ENCODE data around the gene TPP2.

Gene TPP2

GRCh38 chr13:102609696-102610095 lies 12.9 kb downstream of the TPP2 start:
- Histone ChIP-seq H3K27me3 (replicated peaks) (no peaks in the 10 kb centered on the region), H3K27ac (no peak overlapping the region), H3K36me3 (replicated peaks) (peaks cover 24% of the 10 kb centered on the region), H3K4me3 (ENCODE audit: low read depth, low read length) (no peak overlapping the region)
- in situ Hi-C loops (cut with HindIII; ENCODE audit: low pct_ligation_motif_present, low sequenced_read_pairs), result no loop called here
- DNase-seq, result no peak
- TF ChIP-seq CTCF (IDR thresholded peaks at IDR 0.05; ENCODE audit: low read depth, low read length, missing control alignments), result no peak

GRCh38 chr13:102610296-102610895 lies 13.6 kb downstream of the TPP2 start:
- Histone ChIP-seq H3K36me3 (replicated peaks) (peaks cover 24% of the 10 kb centered on the region), H3K27me3 (replicated peaks) (no peaks in the 10 kb centered on the region), H3K4me3 (ENCODE audit: low read depth, low read length) (no peak overlapping the region), H3K27ac (no peak overlapping the region)
- in situ Hi-C loops (cut with HindIII; ENCODE audit: low pct_ligation_motif_present, low sequenced_read_pairs), result no loop called here
- DNase-seq, result no peak
- TF ChIP-seq CTCF (IDR thresholded peaks at IDR 0.05; ENCODE audit: low read depth, low read length, missing control alignments), result no peak

- TF ChIP-seq CTCF (IDR thresholded peaks at IDR 0.05; ENCODE audit: low read depth, low read length, missing control alignments), result no peak
- in situ Hi-C loops (cut with HindIII; ENCODE audit: low pct_ligation_motif_present, low sequenced_read_pairs), result no loop called here
- H3K27me3 ChIP-seq (replicated peaks), result no peaks in the 10 kb centered on the region
- H3K27ac ChIP-seq, result no peak overlapping the region
- DNase-seq, result no peak
- H3K4me3 ChIP-seq (ENCODE audit: low read depth, low read length), result no peak overlapping the region
- peaks cover 27% of the 10 kb centered on the region for H3K36me3 ChIP-seq (replicated peaks)
Measured at GRCh38 chr13:102617697-102618350, 21.0 kb downstream of the TPP2 start.

- no peak for TF ChIP-seq CTCF (IDR thresholded peaks at IDR 0.05; ENCODE audit: low read depth, low read length, missing control alignments)
- Histone ChIP-seq H3K4me3 (ENCODE audit: low read depth, low read length) (no peak overlapping the region), H3K27ac (no peak overlapping the region), H3K27me3 (replicated peaks) (no peaks in the 10 kb centered on the region), H3K36me3 (replicated peaks) (peaks cover 29% of the 10 kb centered on the region)
- DNase-seq, result no peak
- in situ Hi-C loops (cut with HindIII; ENCODE audit: low pct_ligation_motif_present, low sequenced_read_pairs), result no loop called here
Measured at GRCh38 chr13:102620516-102620915, 23.7 kb downstream of the TPP2 start.

- no peak overlapping the region for H3K27ac ChIP-seq
- no peak for TF ChIP-seq CTCF (IDR thresholded peaks at IDR 0.05; ENCODE audit: low read depth, low read length, missing control alignments)
- no peak overlapping the region for H3K4me3 ChIP-seq (ENCODE audit: low read depth, low read length)
- peaks cover 28% of the 10 kb centered on the region for H3K36me3 ChIP-seq (replicated peaks)
- H3K27me3 ChIP-seq (replicated peaks), result no peaks in the 10 kb centered on the region
- in situ Hi-C loops (cut with HindIII; ENCODE audit: low pct_ligation_motif_present, low sequenced_read_pairs), result no loop called here
- no peak for DNase-seq
Measured at GRCh38 chr13:102626928-102627327, 30.1 kb downstream of the TPP2 start.

- in situ Hi-C loops (cut with HindIII; ENCODE audit: low pct_ligation_motif_present, low sequenced_read_pairs), result no loop called here
- no peaks in the 10 kb centered on the region for H3K27me3 ChIP-seq (replicated peaks)
- no peak for TF ChIP-seq CTCF (IDR thresholded peaks at IDR 0.05; ENCODE audit: low read depth, low read length, missing control alignments)
- no peak overlapping the region for H3K27ac ChIP-seq
- H3K4me3 ChIP-seq (ENCODE audit: low read depth, low read length), result no peak overlapping the region
- no peak for DNase-seq
- peaks cover 25% of the 10 kb centered on the region for H3K36me3 ChIP-seq (replicated peaks)
Measured at GRCh38 chr13:102628559-102628958, 31.8 kb downstream of the TPP2 start.
